Neural cell (in vitro differentiated cells): Measurements from ENCODE around the gene ADAMTS2. TPM values are rescaled to one million over a fixed set of nuclear protein-coding genes. Genes with fewer than 3 reads are reported as not detected.

ENCODE experiments used
- H2AFZ ChIP-seq: fragments of 200-600, 300-800 bp; sonication (generic), shearing (Covaris generic); 2 replicates; pipeline ENCODE4 v1.6.0; 2014; ENCODE audit warnings: low read depth, mild to moderate bottlenecking, antibody characterized with exemption, low read length, moderate library complexity
- H3F3A ChIP-seq: fragments of 200-600 bp; shearing (Covaris generic); 2 replicates; pipeline ENCODE4 v1.6.1; 2016; ENCODE audit warnings: mild to moderate bottlenecking, moderate library complexity, mixed read lengths, antibody characterized with exemption, low read length; ENCODE audit not compliant: insufficient read depth, poor library complexity, severe bottlenecking
- H3K27ac ChIP-seq: fragments of 200-600, 300-800 bp; sonication (generic), shearing (Covaris generic); 2 replicates; pipeline ENCODE4 v1.5.1; 2014; ENCODE audit warnings: mild to moderate bottlenecking, low read length, moderate library complexity
- H3K27me3 ChIP-seq: fragments of 300-800, 200-600 bp; sonication (generic), shearing (Covaris generic); 2 replicates; pipeline ENCODE4 v1.6.0; 2014; ENCODE audit warnings: mild to moderate bottlenecking, low read depth, low read length, moderate library complexity; ENCODE audit not compliant: insufficient read depth
- H3K36me3 ChIP-seq: fragments of 300-800, 200-600 bp; sonication (generic), shearing (Covaris generic); 2 replicates; pipeline ENCODE4 v1.5.1; 2014; ENCODE audit warnings: mild to moderate bottlenecking, antibody characterized with exemption, low read length, moderate library complexity; ENCODE audit not compliant: insufficient read depth
- H3K4me2 ChIP-seq: fragments of 300-800, 200-600 bp; sonication (generic), shearing (Covaris generic); 2 replicates; pipeline ENCODE4 v1.6.0; 2014; ENCODE audit warnings: mild to moderate bottlenecking, low read length
- H3K4me3 ChIP-seq: fragments of 300-800, 200-600 bp; sonication (generic), shearing (Covaris generic); 2 replicates; pipeline ENCODE4 v1.5.1; 2014; ENCODE audit warnings: mild to moderate bottlenecking, low read length, moderate library complexity
- H3K79me2 ChIP-seq: fragments of 200-600 bp; shearing (Covaris generic); replicated peaks from 2 replicates; pipeline ENCODE4 v1.6.0; 2014; ENCODE audit warnings: mild to moderate bottlenecking, low read length, moderate library complexity; ENCODE audit not compliant: insufficient read depth
- H3K9ac ChIP-seq: fragments of 300-800, 200-600 bp; sonication (generic), shearing (Covaris generic); 2 replicates; pipeline ENCODE4 v1.6.1; 2016; ENCODE audit warnings: mild to moderate bottlenecking, low read length, mixed read lengths
- H3K9me2 ChIP-seq: fragments of 200-600 bp; shearing (Covaris generic); 2 replicates; pipeline ENCODE4 v1.6.1; 2016; ENCODE audit warnings: mild to moderate bottlenecking, low read length, mixed read lengths; ENCODE audit not compliant: insufficient read depth
- H3K9me3 ChIP-seq: fragments of 200-600, 300-800 bp; sonication (generic), shearing (Covaris generic); 2 replicates; pipeline ENCODE4 v1.6.1; 2016; ENCODE audit warnings: mild to moderate bottlenecking, mixed run types, low read length, moderate library complexity, mixed read lengths
- H4K20me1 ChIP-seq: fragments of 200-600 bp; shearing (Covaris generic); 2 replicates; pipeline ENCODE4 v1.6.1; 2016; ENCODE audit warnings: mild to moderate bottlenecking, mixed run types; ENCODE audit not compliant: insufficient read depth
- CTCF ChIP-seq: fragments of 450-650 bp; IDR thresholded peaks from 2 replicates; pipeline ENCODE4 v1.5.1; 2014; ENCODE audit warnings: antibody characterized with exemption, mild to moderate bottlenecking, moderate library complexity; ENCODE audit not compliant: poor library complexity, severe bottlenecking
- EP300 ChIP-seq: fragments of 450-650 bp; conservative IDR thresholded peaks from 2 replicates; pipeline ENCODE4 v1.6.1; 2014; ENCODE audit warnings: antibody characterized with exemption, mild to moderate bottlenecking, moderate library complexity; ENCODE audit not compliant: poor library complexity, severe bottlenecking
- EZH2 ChIP-seq: fragments of 200-600, 300-800 bp; shearing (Covaris generic), sonication (generic); IDR thresholded peaks from 2 replicates; pipeline ENCODE4 v1.6.1; 2014; ENCODE audit warnings: antibody characterized with exemption, low read length, borderline replicate concordance, mild to moderate bottlenecking; ENCODE audit not compliant: insufficient read depth, poor library complexity, severe bottlenecking
- MXI1 ChIP-seq: fragments of 450-650 bp; conservative IDR thresholded peaks from 2 replicates; pipeline ENCODE4 v1.6.1; 2014; ENCODE audit warnings: antibody characterized with exemption, mild to moderate bottlenecking; ENCODE audit not compliant: poor library complexity, severe bottlenecking
- POLR2AphosphoS5 ChIP-seq: IDR thresholded peaks from 2 replicates; pipeline ENCODE4 v1.6.1; 2012
- RAD21 ChIP-seq: fragments of 450-650 bp; conservative IDR thresholded peaks from 2 replicates; pipeline ENCODE4 v1.6.1; 2014; ENCODE audit warnings: antibody characterized with exemption, mild to moderate bottlenecking, moderate library complexity
- REST ChIP-seq: IDR thresholded peaks from 2 replicates; pipeline ENCODE4 v1.6.1; 2012; ENCODE audit warnings: borderline replicate concordance
- SMC3 ChIP-seq: fragments of 450-650 bp; conservative IDR thresholded peaks from 2 replicates; pipeline ENCODE4 v1.6.1; 2014; ENCODE audit warnings: antibody characterized with exemption, mild to moderate bottlenecking, moderate library complexity; ENCODE audit not compliant: poor library complexity
- TAF1 ChIP-seq: IDR thresholded peaks from 2 replicates; pipeline ENCODE4 v1.6.1; 2012; ENCODE audit warnings: low read depth
- polyA plus RNA-seq: library from polyadenylated mRNA; depleted of rRNA; stranded (reverse); fragments of >200 nt; gene quantifications from 2 replicates; pipeline ENCODE4 v1.2.3, GENCODE V29; 2014

ADAMTS2 gene
- polyA plus RNA-seq, 1 donor from 2014 or later = 0.61 TPM

GRCh38 chr5:179150011-179150410 is 195.2 kb downstream of the ADAMTS2 start:
- Histone ChIP-seq H3K4me2 (no peak overlapping the region), H3K9me3 (no peaks in the 10 kb centered on the region), H3K27me3 (no peaks in the 10 kb centered on the region), H3K4me3 (no peak overlapping the region), H3K36me3 (no peaks in the 10 kb centered on the region), H3F3A (no peaks in the 10 kb centered on the region), H2AFZ (no peak overlapping the region), H3K9me2 (no peaks in the 10 kb centered on the region), H4K20me1 (no peaks in the 10 kb centered on the region), H3K9ac (no peak overlapping the region), H3K79me2 (no peaks in the 10 kb centered on the region), H3K27ac (no peak overlapping the region)
- TF ChIP-seq SMC3 (no peak), EZH2 (no peak), TAF1 (no peak), EP300 (no peak), POLR2AphosphoS5 (no peak), MXI1 (no peak), REST (no peak), CTCF (no peak), RAD21 (no peak)

GRCh38 chr5:179149278-179149677 is 196.0 kb downstream of the ADAMTS2 start:
- no peaks in the 10 kb centered on the region for H3K36me3 ChIP-seq
- H3K4me2 ChIP-seq = no peak overlapping the region
- no peak overlapping the region for H3K4me3 ChIP-seq
- H3F3A ChIP-seq = no peaks in the 10 kb centered on the region
- no peaks in the 10 kb centered on the region for H3K79me2 ChIP-seq
- no peak overlapping the region for H3K9ac ChIP-seq
- no peaks in the 10 kb centered on the region for H3K27me3 ChIP-seq
- H3K9me3 ChIP-seq = no peaks in the 10 kb centered on the region
- TF ChIP-seq CTCF = no peak
- TF ChIP-seq MXI1 = no peak
- TF ChIP-seq REST = no peak
- no peak for TF ChIP-seq POLR2AphosphoS5
- no peak for TF ChIP-seq EP300
- no peaks in the 10 kb centered on the region for H3K9me2 ChIP-seq
- H4K20me1 ChIP-seq = no peaks in the 10 kb centered on the region
- H2AFZ ChIP-seq = no peak overlapping the region
- no peak overlapping the region for H3K27ac ChIP-seq
